PC-9 (cell line): Measurements from ENCODE around the gene SPATS2L. TPM values are rescaled to one million over a fixed set of nuclear protein-coding genes. Genes with fewer than 3 reads are reported as not detected.

Source experiments
- BruUV-seq: library from RNA; stranded (reverse); fragments of 400-500 nt; replicated peaks from 2 replicates; lab custom pipeline; 2021; lab: Mats Ljungman, UMichigan
- CTCF ChIA-PET: fragments of 300-600 bp; sonication (Branson Sonifier 250); formaldehyde crosslinking; loops from one replicate; lab custom pipeline; 2022; ENCODE audit warnings: antibody characterized with exemption; lab: Charles Lee
- POLR2A ChIA-PET: fragments of 300-600 bp; sonication (Branson Sonifier 250); formaldehyde crosslinking; loops from one replicate; lab custom pipeline; 2022; ENCODE audit warnings: antibody characterized with exemption; ENCODE audit not compliant: unreplicated experiment; lab: Charles Lee
- DNase-seq, 2 experiments: peaks; one replicate each; pipeline versions ENCODE4 v3.0.0 to v3.0.0-alpha.2; 2015 to 2022; ENCODE audit warnings: mixed read lengths in 1 of 2
- H2AFZ ChIP-seq: fragments of 200-600 bp; sonication (generic); 2 replicates; pipeline ENCODE4 v1.8.1; 2017; ENCODE audit warnings: antibody characterized with exemption
- H3F3A ChIP-seq: fragments of 200-600 bp; sonication (generic); 2 replicates; pipeline ENCODE4 v1.8.1; 2017; ENCODE audit warnings: antibody characterized with exemption, mild to moderate bottlenecking, low read depth; ENCODE audit not compliant: insufficient read depth
- H3K27ac ChIP-seq: fragments of 200-600 bp; sonication (generic); 2 replicates; pipeline ENCODE4 v1.6.1; 2016; ENCODE audit warnings: mixed run types
- H3K27me3 ChIP-seq: fragments of 200-600 bp; sonication (generic); 2 replicates; pipeline ENCODE4 v1.6.1; 2016; ENCODE audit warnings: low read depth, mixed run types; ENCODE audit not compliant: insufficient read depth
- H3K36me3 ChIP-seq: fragments of 200-600 bp; sonication (generic); 2 replicates; pipeline ENCODE4 v1.6.1; 2016; ENCODE audit warnings: low read depth, mixed run types
- H3K4me1 ChIP-seq: fragments of 200-600 bp; sonication (generic); replicated peaks from 2 replicates; pipeline ENCODE4 v1.6.1; 2016; ENCODE audit warnings: mixed run types; ENCODE audit not compliant: insufficient read depth
- H3K4me2 ChIP-seq: fragments of 200-600 bp; sonication (generic); 2 replicates; pipeline ENCODE4 v1.6.1; 2017; ENCODE audit warnings: mixed run types
- H3K4me3 ChIP-seq: fragments of 200-600 bp; sonication (generic); 2 replicates; pipeline ENCODE4 v1.6.1; 2016; ENCODE audit warnings: mixed run types
- H3K79me2 ChIP-seq: fragments of 200-600 bp; sonication (generic); 2 replicates; pipeline ENCODE4 v1.6.1; 2017; ENCODE audit warnings: low read depth, mixed run types
- H3K9me2 ChIP-seq: fragments of 200-600 bp; sonication (generic); 2 replicates; pipeline ENCODE4 v1.8.1; 2017; ENCODE audit warnings: mild to moderate bottlenecking; ENCODE audit not compliant: insufficient read depth
- H3K9me3 ChIP-seq: fragments of 200-600 bp; sonication (generic); 2 replicates; pipeline ENCODE4 v1.8.1; 2016; ENCODE audit warnings: low read depth; ENCODE audit not compliant: insufficient read depth
- H4K20me1 ChIP-seq: fragments of 200-600 bp; sonication (generic); 2 replicates; pipeline ENCODE4 v1.8.1; 2017; ENCODE audit not compliant: insufficient read depth
- EZH2 ChIP-seq: fragments of 200-600 bp; sonication (generic); IDR thresholded peaks from 2 replicates; pipeline ENCODE4 v1.8.0; 2017; ENCODE audit warnings: antibody characterized with exemption, low read depth
- intact Hi-C: fragments of 100-400 bp; cut with micrococcal nuclease; formaldehyde crosslinking; loops from one replicate; pipeline ENCODE4 v1.10.0; 2022; ENCODE audit not compliant: unreplicated experiment
- total RNA-seq: library from RNA; stranded (reverse); gene quantifications from 2 replicates; pipeline ENCODE4 v1.2.3, GENCODE V29; 2021
- TF ChIP-seq, protein P1 (sequence below): fragments of 200-600 bp; sonication (generic); conservative IDR thresholded peaks from 2 replicates; pipeline ENCODE4 v1.6.1; 2017; ENCODE audit warnings: mixed run types, antibody characterized with exemption, mild to moderate bottlenecking, moderate library complexity

The SPATS2L gene
- total RNA-seq, 1 experiment from 2014 or later = 199 TPM

DNA sequence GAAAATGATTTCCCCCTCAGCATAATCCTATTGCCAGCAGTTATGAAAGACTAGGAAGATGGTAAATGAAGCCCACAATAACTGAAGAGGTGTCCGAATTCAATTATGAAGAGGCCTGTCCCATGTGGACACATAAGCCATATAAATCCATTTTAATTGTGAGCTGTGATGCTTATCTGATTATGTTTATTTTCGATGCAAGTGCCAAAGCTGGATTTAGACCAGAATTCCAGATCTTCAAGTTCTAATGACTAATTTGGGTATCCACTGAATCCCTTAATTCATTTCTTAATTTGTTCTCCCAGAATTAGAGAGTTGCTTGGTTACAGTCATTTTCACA is 24.5 kb downstream of the SPATS2L start:
- no peaks in the 10 kb centered on the region for H3K9me3 ChIP-seq
- TF ChIP-seq EZH2 = no peak
- TF ChIP-seq, protein P1, sequence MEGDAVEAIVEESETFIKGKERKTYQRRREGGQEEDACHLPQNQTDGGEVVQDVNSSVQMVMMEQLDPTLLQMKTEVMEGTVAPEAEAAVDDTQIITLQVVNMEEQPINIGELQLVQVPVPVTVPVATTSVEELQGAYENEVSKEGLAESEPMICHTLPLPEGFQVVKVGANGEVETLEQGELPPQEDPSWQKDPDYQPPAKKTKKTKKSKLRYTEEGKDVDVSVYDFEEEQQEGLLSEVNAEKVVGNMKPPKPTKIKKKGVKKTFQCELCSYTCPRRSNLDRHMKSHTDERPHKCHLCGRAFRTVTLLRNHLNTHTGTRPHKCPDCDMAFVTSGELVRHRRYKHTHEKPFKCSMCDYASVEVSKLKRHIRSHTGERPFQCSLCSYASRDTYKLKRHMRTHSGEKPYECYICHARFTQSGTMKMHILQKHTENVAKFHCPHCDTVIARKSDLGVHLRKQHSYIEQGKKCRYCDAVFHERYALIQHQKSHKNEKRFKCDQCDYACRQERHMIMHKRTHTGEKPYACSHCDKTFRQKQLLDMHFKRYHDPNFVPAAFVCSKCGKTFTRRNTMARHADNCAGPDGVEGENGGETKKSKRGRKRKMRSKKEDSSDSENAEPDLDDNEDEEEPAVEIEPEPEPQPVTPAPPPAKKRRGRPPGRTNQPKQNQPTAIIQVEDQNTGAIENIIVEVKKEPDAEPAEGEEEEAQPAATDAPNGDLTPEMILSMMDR = no peak
- H3K27me3 ChIP-seq = no peaks in the 10 kb centered on the region
- H3F3A ChIP-seq = peaks cover 6% of the 10 kb centered on the region; the same call in 1 of the 2 replicates
- no peaks in the 10 kb centered on the region for H4K20me1 ChIP-seq
- no peak overlapping the region for H3K4me3 ChIP-seq
- no peaks in the 10 kb centered on the region for H3K9me2 ChIP-seq
- no TSS peak for BruUV-seq
- POLR2A ChIA-PET = interaction anchor here (0.7 kb wide), 1 partner anchor 11 kb away, joined by 12 read pairs; no protein-coding TSS in a partner anchor
- peaks cover 47% of the 10 kb centered on the region for H3K79me2 ChIP-seq
- no peak overlapping the region for H2AFZ ChIP-seq
- peaks cover 11% of the 10 kb centered on the region; the same call in 1 of the 2 replicates for H3K36me3 ChIP-seq
- intact Hi-C loops = no loop called here
- no peak overlapping the region for H3K27ac ChIP-seq
- no peak for DNase-seq
- H3K4me2 ChIP-seq = no peak overlapping the region
- peaks cover 11% of the 10 kb centered on the region for H3K4me1 ChIP-seq
- CTCF ChIA-PET = no interaction called here

GRCh38 chr2:200335657-200336056 is 29.2 kb downstream of the SPATS2L start:
- no peaks in the 10 kb centered on the region for H4K20me1 ChIP-seq
- peak; percentile 64 to 80 for DNase-seq
- peaks cover 6% of the 10 kb centered on the region; the same call in 1 of the 2 replicates for H3F3A ChIP-seq
- H3K27me3 ChIP-seq = no peaks in the 10 kb centered on the region
- H3K9me2 ChIP-seq = no peaks in the 10 kb centered on the region
- H3K4me2 ChIP-seq = no peak overlapping the region
- H3K36me3 ChIP-seq = 0 out of 2 replicates have a peak, but pooled peaks cover 8% of the 10 kb centered on the region
- POLR2A ChIA-PET = no interaction called here
- intact Hi-C loops = loop anchor here (2.0 kb wide), 1 partner anchor 41 kb away; no protein-coding TSS in a partner anchor
- BruUV-seq = no TSS peak
- no peak for TF ChIP-seq EZH2
- TF ChIP-seq, protein P1 = no peak
- no peak overlapping the region for H3K27ac ChIP-seq
- CTCF ChIA-PET = no interaction called here
- no peak overlapping the region for H2AFZ ChIP-seq
- H3K4me1 ChIP-seq = peaks cover 13% of the 10 kb centered on the region
- no peaks in the 10 kb centered on the region for H3K9me3 ChIP-seq
- no peak overlapping the region for H3K4me3 ChIP-seq
- H3K79me2 ChIP-seq = peaks cover 48% of the 10 kb centered on the region

GRCh38 chr2:200336980-200337615 is 30.6 kb downstream of the SPATS2L start:
- Histone ChIP-seq H2AFZ (no peak overlapping the region), H3K79me2 (peaks cover 57% of the 10 kb centered on the region), H3F3A (peaks cover 6% of the 10 kb centered on the region; the same call in 1 of the 2 replicates), H3K4me2 (no peak overlapping the region), H3K27me3 (no peaks in the 10 kb centered on the region), H3K9me3 (no peaks in the 10 kb centered on the region), H3K27ac (no peak overlapping the region), H3K4me1 (peaks cover 13% of the 10 kb centered on the region), H3K4me3 (no peak overlapping the region), H3K9me2 (no peaks in the 10 kb centered on the region), H4K20me1 (no peaks in the 10 kb centered on the region), H3K36me3 (0 out of 2 replicates have a peak, but pooled peaks cover 6% of the 10 kb centered on the region)
- ChIA-PET CTCF (no interaction called here), POLR2A (no interaction called here)
- no TSS peak for BruUV-seq
- intact Hi-C loops = no loop called here
- DNase-seq = no peak
- TF ChIP-seq, protein P1 = no peak
- TF ChIP-seq EZH2 = no peak
